HG03575 (cell line): ENCODE measurements around the gene LRRTM4.
"Not testable (repeated sequence)": the region's sequence is repeated elsewhere in the genome, so short reads cannot be mapped to it uniquely, and the experiment has no call there.

ENCODE experiments used
- ATAC-seq: cut with Tn5 transposase; IDR thresholded peaks from one replicate; pipeline ENCODE4 v1.9.1; 2021; ENCODE audit not compliant: unreplicated experiment, insufficient number of reproducible peaks, low FRiP score; ENCODE audit errors: extremely low read depth

The LRRTM4 gene

DNA sequence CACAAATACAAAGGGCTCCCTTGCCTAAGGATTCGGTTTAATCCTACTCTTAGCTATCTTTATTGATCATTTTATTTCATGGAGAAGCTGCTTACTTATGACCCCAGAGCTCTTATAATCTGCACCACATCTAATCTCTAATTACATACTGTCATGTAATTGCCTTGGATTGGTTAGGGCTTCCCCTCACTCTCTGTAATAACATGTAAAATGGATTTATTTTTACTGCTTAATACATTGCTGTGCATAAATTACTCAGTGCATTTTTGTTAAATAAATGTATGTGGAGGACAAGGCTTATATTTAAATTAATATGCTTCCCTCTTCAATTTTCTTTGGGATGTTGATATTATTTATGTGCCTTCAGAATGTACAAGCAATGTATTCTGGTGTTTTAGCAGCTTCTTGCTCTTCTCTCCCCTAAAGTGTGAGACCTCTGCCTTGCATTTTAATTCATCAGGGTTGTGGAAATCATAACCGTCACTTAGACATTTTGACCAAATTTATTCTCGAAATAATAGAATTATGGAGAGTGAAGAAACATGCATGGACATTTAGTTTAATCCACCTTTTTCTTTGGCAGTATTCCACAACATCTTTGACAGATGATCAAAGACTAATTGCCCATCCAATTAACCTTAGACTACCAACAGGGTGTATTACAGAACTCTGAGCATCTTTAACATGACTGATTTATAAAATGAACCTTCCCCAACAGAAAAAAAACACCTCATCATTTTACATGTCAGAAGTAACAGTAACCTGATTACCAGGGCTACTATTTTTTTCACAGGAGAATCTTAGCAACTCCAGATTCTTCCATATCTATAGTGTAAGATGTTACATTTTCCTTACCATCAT lies 692.6 kb downstream of the LRRTM4 start:
- ATAC-seq = no peak

DNA sequence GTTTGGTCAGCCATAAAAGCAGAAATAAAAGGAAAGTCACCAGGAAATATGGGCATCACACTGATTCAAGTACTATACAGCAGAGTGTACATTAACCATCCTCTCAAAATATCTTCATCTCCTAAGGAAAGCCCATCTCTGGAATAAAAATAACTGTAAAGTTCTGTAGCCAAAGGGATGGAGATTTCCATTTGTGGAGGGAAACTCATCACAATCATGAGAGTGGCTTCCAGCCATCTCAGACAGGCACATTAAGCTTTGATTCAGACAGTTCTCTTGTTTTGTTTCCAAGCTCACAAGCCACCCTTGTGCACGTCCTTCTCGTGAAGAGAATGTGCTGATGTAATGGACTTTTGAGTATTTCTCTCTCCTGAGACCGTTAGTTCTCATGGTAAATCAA lies 695.5 kb downstream of the LRRTM4 start:
- no peak for ATAC-seq

DNA sequence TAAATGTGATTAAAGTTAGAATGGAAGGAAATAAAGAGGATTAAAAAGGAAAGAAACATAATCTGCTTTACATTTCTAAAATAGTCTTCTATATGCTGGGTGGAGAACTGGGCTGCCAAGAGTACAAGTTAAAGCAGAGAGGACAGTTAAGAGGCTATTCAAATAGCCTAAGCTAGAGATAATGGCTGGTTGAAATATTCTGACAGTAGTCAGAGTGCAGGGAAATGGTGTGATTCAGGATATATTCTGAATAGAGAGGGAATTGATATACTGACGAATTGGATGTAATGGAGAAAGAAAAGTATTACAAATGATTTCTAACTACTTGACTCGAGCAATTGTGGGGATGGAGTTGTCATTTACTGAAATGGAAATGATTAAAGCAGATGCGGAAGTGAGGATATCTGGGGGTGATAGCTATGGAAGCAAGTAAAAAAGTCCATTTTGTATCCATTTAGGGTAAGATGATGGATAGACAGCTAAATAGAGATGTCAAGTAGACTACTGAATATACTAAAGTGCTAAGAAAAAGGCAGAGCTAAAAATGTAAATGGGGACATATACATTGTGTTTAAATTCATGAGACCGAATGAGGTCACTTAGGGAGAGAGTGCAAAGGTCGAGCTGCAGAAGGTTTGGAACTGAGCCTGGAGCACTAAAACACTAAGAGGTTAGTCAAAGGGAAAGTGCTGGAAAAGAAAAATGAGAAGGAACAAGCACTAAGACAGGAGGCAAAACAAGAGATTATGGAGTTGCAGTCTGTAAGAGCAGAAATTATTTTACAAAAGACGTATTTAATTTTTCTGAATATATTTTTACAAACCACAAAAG lies 696.8 kb downstream of the LRRTM4 start:
- no peak for ATAC-seq

DNA sequence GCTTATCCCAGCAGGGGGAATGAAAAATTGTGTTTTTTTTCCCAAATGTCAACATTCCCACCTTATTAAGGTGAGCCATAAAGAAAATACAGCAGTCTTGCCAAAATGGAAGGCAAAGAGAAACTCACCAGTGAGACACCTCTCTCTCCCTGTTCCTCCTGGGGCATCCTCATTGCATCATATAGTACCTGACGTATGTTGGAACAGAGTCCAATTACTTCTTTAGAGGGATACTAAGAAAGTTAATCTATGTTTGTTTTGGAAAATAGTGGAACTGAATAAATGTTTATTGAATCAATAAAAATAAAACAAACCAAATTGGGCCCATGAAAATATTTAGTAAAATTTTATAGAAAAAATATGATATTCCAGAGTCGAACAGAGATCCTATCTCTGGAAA lies 700.4 kb downstream of the LRRTM4 start:
- no peak for ATAC-seq

DNA sequence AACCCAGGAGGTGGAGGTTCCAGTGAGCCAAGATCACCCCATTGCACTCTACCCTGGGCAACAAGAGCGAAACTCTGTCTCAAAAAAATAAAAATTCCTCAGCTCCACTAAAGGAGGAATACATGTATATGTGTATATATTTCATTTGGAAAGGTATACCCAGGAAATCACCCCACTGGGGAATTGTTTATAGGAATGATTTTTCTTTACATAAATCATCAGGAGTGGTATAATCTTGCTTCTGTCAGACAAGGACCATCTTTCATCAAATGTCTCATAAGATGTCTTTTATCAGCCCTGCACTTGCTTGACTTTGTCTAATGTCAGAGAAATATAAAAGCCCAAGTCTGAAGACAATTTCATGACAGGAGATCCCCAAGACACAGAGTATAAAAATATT lies 709.1 kb downstream of the LRRTM4 start:
- ATAC-seq = no peak

DNA sequence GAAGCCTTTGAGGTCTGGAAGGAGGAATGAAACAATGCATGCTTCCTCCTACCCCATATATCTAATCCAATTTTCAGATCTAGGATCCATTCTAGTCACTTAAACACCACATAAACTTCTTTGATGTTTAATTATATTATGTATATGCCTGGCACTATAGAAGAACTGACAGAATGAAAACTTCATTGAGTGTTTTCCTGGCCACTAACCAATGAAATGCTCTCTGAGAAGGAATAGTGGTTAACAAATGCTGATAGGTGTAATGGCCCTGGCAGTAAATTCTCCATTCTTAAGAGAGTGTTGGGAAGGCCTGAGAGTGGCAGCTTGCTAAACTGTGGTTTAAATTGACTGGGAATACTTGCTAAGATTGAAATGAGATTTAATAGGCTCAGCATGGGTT lies 710.0 kb downstream of the LRRTM4 start:
- no peak for ATAC-seq

DNA sequence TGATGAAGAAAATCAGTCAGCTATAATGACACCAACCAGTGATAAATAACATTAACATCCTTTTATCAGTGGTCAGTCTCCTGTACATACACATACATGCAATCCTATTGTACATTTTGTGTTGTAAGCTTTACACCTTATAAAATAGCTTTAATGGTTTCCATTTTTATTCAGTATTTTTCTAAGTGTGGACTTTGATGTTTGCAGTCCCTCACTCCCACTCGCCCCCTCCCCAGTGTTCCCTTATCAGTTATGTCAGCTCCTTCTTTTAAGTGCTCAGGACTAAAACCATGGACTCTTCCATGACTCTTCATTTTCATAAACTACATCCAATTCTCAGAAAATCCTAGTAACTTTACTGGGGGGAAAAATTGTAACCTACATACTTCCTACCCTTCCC lies 713.0 kb downstream of the LRRTM4 start:
- no peak for ATAC-seq

DNA sequence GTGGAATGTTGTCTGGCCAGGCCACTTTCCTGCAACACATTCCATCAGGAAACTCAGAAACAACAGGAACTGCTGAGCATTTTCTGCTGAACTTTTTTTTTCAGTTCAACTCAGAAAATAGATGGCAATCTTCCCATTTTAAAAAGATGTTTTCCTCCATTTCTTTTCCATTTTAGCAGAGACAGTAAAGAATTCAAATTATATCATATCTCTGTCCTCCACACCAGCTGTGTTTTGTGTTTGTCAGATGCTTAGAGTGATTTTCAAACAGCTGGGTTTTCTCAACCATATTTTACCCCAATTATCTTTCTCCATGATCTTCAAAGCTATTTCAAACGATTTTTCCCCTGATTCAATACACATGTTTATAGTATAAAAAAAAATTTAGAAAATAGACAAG lies 713.4 kb downstream of the LRRTM4 start:
- ATAC-seq = no peak

DNA sequence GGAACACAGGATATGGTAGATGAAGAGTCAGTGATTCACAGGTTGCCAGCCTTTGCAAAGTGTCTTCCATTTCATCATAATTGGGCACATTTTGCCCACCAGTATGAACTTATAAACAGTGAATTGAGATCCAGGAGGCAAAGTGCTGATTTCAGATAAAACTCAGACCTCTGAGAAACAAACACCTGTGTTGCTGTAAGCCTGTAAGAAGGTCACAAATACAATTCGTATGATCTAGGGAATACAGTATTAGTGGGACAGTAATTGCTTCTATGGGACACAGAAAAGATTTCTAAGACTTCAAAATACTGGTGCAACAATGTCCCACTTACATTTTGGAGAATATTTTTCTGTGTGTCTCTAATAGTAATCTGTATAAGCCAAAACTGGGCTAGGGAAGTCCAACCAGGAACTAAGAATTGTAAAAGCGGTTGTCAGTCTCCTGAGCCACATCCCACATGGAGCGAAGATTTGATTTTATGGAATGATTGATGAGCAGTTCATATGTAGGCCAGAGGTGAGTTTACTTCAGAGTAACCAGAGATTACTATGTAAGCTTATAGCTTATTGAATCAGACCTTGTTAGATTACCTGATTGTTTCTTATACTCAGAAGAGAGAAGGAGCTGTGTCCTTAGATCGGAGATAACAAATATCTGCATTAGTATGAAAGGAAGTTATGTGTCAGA lies 728.4 kb downstream of the LRRTM4 start:
- ATAC-seq = no peak

DNA sequence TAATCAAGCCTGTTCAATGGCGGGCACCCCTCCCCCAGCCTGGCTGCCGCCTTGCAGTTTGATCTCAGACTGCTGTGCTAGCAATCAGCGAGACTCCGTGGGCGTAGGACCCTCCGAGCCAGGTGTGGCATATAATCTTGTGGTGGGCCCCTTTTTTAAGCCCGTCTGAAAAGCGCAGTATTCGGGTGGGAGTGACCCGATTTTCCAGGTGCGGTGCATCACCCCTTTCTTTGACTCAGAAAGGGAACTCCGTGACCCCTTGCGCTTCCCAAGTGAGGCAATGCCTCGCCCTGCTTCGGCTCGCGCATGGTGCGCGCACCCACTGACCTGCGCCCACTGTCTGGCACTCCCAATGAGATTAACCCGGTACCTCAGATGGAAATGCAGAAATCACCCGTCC lies 740.9 kb downstream of the LRRTM4 start:
- ATAC-seq = not testable (repeated sequence)

DNA sequence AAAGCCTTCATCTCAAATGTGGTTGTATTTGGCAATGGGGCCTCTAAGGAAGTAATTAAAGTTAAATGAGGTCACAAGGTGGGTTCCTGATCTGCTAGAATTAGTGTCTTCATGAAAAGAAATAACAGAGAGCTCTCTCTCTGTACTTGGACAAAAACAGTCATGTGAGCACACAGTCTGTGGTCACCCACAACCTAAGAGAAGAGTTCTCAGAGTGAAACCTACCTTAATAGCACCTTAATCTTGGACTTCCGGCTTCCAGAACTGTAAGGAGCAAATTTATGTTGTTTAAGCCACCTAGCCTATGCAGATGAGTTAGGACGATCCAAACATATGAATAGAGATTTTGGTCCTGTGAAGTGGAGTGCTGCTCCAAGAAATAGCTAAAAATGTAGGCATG lies 758.9 kb downstream of the LRRTM4 start:
- ATAC-seq = no peak

DNA sequence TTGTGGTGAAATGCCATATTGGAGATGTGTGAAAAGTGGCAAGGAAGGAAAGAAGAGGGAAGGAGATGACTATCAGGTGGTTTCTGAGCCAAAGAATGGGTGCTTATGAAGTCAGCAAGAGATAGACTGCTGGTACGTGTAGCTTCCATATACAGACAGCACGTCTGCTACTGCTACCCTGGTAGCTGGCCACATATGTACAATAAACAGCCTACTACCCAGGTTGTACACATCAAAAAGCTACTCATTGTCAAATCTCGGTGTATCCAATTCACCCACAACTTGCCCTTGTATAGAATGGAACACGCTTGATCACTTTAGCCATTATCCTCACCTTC lies 761.8 kb downstream of the LRRTM4 start:
- no peak for ATAC-seq

DNA sequence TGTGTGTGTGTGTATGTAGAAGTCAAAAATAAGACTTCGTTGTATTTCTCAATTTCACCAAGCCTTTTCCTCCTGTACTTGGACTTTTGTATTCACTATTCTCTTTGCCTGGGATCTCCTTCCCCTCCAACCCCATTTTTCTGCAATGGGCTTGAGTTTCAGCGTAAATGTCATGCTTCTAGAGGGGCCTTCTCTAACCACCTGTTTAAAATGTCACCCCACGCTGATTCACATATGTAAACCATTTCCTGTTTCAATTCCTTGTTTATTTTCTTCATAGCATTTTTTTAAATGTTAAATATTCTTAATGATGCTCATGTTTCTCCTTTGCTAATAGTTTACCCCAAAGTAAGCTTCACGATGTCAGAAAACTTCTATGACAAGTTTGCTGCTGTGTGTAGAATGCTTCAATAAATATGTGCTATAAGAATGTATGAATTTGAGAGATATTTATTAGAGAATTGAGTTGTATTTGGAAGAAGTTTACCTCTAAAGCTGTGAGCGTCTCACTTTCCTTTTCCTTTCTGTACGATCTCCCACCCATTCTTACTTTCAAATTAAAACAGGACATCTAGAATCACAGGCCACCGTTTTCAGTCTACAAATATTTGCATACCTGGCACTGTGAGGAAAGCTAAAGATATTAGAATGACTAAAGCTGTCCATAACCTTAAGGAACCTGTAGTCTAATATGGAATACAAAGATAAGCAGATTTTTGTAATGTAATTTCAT lies 762.4 kb downstream of the LRRTM4 start:
- ATAC-seq = no peak

DNA sequence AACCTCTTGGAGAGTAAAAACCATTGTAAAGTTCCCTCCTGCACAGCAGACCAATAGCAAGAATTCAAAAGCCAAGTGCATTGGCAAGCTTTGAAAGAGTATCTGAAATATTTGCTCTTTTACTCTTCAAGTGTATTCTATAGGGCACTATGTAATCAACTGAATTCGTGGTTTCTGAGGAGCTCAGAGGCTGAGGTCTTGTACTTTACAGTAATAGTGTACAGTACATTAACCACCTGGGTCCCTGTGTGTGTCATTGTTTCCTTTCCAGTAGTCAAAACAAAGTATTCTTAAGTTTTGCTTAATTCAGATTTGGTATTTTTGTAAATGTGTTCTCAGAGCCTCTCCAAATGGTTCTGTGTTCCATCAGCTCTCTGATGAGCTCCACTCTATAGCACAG lies 769.7 kb downstream of the LRRTM4 start:
- no peak for ATAC-seq

DNA sequence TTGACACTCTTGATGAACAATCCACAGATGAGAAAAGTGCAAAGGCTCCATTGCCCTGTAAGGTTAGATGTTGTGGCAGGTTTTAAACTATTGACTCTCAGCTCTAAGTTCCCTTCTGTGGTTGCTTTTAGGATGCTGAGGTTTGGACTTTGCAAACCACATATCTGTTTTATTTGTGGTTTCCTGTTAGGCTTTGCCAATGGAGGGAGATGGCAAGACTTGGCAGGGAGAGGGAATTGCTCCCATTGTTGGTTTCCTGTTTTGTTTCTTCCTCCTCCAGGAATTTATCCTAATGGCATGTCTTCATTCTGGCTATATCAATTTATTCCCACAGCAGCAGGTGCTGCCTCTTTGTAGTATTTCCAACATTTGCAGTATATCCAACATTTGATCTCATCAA lies 772.3 kb downstream of the LRRTM4 start:
- ATAC-seq = no peak

DNA sequence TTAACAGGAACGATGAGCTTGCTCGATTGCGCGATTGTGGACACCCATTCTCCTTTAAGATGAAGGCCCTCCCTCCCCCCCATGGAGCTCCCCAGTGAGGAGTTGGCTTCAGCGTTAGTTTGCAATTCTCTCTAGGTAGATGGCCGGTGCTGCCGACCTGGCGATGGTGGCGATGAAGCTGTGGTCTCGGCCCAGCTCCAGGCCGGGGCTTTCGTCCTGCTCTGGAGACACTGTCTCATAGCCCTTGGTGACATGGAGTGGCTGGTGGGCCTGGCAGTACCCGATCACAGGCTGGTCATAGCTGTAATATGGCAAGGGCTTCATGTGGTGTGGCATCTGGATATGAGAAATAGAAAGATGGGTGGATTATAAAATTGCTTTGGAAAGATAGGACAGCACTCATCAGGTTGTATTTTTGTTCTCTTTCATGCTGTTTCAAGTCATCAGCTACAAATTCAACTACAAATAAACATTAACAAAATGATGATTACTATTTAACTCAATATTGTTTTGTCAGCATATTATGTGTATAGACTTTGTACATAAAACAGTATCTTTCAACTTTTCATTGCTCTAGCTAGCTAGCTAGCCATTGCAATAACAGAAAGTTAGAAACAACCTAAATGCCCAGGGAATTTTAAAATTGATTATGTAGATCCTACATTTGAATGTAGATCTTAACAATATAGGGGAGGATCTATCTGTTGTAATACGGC lies 773.4 kb downstream of the LRRTM4 start:
- ATAC-seq = no peak

DNA sequence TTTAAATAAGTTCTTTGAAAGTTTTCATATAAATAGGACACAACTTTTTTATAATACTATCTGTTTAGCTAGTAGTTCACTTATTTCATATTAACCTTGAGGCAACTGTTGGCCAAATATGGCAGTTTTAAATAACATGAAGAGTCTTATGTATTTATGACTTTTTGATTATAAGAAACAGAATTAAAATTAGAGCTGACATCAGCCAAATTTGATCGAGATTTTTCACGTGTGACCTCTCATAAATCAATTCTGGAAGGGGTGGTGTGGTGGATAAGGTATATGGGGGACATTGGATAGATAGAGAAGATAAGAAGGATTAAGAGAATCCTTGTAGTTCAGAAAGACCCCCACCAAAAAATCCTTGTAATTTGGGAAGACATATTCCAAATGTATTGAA lies 776.6 kb downstream of the LRRTM4 start:
- no peak for ATAC-seq

DNA sequence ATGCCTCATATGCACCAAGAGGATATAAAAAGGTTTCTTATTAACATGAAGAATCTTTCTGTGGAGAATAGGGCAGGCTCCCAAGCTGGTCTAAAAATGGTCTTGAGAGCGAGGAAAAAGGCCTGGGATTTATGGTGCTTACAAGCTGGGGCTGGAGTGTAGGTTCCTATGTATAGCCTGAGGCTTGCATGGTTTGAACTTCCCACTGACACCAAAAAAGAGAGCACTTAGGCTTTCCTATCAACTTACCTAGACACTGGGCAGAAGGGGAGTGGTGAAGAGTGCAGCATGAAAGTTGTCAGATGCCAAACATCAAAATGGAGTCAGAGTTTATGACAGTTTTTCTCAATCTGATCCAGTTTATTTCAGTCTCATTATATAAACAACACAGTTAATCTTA lies 784.6 kb downstream of the LRRTM4 start:
- no peak for ATAC-seq

DNA sequence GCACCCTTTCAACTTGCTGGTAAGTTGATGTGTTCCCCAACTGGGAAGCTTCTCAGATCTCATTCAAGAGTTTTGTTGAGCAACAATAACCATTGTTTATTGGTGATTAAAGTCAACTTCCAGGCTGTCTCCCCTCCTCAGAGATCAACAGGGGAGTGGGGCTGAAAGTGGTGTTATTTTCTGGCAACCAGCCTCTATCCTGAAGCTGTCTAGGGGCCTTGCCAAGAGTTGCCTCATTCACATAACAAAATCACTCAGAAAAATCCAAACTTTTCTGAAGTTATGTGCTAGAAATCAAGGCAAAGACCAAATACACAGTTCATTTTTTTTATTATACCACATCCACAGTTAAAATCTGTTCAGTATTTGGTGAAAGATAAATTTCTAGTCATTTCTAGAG lies 788.4 kb downstream of the LRRTM4 start:
- no peak for ATAC-seq
